Stimulated activated CD8-positive, alpha-beta memory T cell treated with anti-CD3 and anti-CD28 coated beads, Interleukin-7, amount 100 ng/mL, for 48 hours (primary cell): Measurements from ENCODE around the gene GLI3.

ENCODE experiments used
- DNase-seq, 2 donors: peaks; one replicate each; pipeline ENCODE4 v3.0.0-alpha.2; 2020; ENCODE audit warnings: low read depth in 1 of 2; ENCODE audit errors: extremely low read depth in 1 of 2

The GLI3 gene

GRCh38 chr7:42049761-42050160, 187.2 kb downstream of the GLI3 start:
- no peak for DNase-seq

- DNase-seq: no peak
These were observed 190.5 kb downstream of the GLI3 start for GRCh38 chr7:42046483-42046882.

DNA sequence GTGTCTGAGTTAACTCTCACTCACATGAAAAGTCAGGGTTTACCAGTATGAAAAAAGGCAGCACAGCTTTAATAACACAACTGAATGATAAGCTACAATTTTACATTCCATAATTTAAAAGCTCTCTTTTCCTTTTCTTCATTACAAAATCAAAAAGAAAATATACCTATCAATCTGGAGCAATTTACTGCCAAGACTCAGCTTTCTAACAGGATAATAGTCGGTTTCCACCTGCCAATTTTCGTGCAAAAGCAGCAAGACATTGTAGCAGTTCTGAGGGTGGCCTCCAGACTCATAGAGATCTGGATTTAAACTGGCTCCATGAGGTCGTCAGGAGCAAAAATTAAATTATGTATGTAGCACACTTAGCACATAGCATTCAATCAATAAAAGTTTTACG, 191.0 kb downstream of the GLI3 start:
- DNase-seq: no peak

DNA sequence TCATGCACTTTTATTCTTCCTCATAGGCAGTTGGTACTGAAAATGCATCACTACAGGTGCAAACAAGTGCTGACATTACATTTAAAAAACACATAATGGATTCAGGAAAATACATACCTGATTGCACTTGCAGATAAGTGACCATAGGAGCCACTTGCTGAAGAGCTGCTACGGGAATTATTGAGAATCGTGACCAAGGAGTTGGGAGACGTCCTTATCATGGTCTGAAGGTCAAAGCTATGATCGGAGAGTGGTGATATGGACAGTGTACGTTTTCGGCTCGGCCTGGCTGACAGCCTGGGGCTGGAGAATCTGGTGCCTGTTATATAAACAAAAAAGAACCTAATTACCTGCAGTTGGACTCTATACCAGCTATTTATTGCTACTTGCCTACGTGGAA, 197.1 kb downstream of the GLI3 start:
- DNase-seq: no peak

DNA sequence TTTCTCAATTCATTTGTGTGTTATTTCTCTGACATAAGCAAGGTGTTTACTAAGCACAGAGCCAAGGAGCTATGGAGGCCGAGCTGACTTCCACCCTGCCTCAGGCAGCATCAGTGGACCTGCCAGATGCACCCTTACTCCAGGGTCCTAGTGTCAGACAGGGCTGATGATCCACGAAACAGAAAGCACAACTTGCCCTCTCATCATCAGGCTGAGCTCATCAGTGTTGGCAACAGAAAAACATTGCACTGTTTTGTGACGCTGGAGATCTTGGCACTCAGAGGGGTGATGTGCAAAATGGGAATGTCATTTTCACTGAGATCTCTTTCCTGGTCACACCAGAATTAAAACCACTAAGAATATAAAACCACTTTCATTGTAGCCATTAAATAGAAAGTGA, 201.8 kb downstream of the GLI3 start:
- DNase-seq: no peak

- DNase-seq: no peak
These were observed 203.5 kb downstream of the GLI3 start for GRCh38 chr7:42033480-42033879.

DNA sequence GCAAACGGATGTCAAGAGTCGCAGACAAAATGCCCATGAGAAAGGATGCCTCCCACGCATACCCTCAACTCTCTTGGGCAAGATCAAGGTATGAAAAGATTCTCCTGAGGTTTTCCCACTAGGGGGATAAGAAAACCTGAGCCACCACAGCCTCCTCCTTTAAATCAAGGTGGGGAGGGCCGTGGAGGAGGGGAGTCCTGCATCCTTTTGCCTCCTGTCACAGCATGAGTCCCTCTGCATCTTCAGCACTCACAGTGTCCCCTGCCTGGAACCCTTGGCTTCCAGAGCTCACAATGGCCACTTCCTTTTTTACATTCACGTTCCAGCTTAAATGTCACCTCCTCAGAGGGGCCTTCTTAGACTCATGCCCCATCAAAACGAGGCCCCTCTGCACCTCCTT, 207.6 kb downstream of the GLI3 start:
- no peak for DNase-seq

- no peak for DNase-seq
These were observed 209.5 kb downstream of the GLI3 start for GRCh38 chr7:42027521-42027920.

DNA sequence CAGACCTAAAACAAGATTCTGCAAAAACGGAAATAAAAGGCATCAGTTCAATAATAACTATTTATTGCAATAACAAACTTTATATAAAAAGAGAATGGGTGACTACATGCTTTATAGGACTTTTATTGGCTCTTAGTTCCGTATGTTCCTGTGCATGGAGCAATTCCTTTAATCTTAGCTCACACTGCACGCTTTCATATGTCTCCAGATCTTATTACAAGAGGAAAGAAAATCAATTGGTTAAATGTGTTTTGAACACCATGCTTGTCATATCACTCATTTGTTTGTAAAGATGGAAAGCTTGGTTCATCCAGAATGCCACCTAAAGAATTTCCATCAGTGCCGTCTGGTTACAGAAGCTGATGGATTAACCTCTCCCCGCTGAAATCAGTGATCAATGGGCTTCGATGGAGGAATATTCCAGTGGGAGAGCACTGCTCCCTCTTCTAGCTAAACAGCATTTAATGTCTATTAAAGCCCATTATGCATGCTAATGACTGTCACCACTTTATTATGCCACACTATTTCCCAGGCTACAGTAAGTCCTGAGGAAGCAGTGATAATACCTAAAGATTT, 210.3 kb downstream of the GLI3 start:
- no peak for DNase-seq

GRCh38 chr7:42025635-42026375, 211.2 kb downstream of the GLI3 start:
- no peak for DNase-seq

- no peak for DNase-seq
These were observed 212.5 kb downstream of the GLI3 start for GRCh38 chr7:42024537-42024936.

GRCh38 chr7:42023262-42023661, 213.7 kb downstream of the GLI3 start:
- no peak for DNase-seq

DNA sequence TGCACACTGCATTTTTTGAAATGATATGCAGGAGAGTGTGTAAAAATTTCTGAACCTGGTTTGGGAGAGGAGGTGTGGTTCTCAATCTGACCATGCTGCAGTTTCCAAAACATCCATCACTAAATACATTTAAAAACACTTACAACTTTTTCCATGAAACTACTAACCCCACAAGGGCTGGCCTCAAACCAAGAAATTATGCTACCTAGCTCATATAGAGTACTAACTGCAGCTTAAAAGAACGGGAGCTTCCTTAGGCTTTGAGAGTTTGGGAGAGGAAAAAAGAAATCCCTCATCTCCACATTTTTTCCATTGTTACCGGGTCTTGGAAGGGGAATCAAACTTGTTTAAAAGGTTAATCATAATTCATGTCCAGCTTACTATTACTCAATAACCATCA, 214.2 kb downstream of the GLI3 start:
- DNase-seq: no peak

DNA sequence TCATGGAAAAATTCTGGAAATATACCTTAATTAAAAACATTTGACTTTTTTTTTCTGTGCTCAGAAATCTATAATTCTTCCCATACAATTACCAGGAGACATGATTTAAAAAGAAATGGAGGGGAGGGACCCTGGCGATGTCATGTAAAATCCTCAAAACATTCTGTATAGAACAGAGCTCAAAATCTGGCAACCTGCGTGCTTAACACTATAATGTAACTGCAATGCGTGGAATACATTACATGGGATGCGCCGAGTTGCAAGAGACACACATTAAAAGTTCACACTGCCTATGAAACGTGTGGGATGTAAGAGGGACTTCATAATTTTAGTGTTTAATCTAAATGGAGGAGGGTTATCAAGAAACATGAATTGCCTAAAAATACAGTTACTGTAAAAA, 215.0 kb downstream of the GLI3 start:
- DNase-seq: no peak

- DNase-seq: no peak
These were observed 215.4 kb downstream of the GLI3 start for GRCh38 chr7:42021631-42022030.

- no peak for DNase-seq
These were observed 216.9 kb downstream of the GLI3 start for GRCh38 chr7:42020061-42020460.

GRCh38 chr7:42017349-42017986, 219.5 kb downstream of the GLI3 start:
- DNase-seq: no peak

GRCh38 chr7:42016517-42016916, 220.5 kb downstream of the GLI3 start:
- DNase-seq: no peak

DNA sequence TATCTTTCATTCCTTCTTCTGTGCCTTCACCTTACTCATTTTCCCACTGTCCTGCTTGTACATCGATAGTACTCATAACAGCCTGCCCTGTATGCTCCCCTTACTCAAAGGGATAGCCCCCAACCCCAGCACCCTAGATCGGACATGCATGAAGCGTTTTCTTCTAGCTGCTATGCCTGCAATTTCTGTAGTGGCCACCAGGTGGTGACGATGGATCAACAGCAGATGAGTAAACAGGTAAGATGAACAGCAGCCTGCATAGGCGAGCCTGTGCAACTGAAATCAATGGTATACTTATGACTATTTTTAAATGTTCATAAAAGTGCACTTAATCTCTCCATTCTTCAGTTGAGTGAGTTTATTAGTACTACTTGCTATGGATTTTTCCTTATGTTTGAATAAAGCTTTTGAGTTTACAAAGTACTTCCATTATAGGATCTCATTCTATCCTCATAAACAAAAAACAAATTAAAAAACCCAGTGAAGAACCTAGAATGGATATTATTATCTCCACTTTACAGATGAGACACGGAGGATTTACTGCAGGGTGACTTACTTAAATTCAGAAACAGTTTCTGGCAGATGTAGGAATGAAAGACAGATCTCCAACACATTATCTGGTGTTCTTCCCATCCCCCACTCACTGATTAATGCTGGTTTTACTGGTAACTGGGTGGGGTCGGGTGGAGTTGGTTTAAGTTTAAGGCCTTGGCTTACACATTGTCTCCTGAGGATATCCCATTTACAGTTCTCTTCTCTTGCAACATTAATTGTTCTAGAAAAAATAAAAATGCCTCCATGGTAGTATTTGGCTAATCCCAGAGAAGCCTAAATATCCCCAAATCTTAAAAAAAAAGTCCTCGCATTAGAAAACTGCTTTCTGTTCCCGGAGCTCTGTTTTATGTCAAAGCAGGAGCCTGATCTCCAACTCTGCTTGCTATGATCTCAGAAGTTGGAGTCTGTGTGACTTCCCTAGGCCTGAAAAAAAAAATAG, 222.1 kb downstream of the GLI3 start:
- DNase-seq: peak; percentile 3 to 20

DNA sequence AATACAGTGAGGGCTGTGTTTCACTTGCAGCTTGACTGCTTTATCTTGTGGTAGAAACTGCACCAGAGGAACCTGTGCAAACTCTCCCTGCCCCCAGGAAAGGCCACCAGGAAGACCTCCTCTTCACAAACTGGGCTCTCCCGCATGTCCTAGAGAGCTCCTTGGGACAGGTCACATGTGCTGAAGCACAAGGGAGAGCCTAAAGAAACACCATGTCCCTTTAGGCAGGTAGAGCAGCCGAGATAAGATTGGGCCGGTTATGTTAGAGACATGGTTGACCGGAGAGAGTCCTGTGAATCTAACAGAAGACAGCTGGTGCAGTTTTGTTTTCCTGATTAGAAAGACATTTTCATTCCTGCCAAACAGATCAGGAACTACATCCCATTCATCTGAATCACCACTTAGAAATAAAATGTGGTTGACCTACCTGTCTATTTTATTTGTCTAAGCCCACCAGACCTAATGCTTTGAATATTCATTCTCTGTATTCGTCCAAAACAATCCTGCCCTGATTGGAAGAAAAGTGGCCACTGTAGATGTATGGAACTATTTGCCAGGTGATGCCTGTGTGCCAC, 224.1 kb downstream of the GLI3 start:
- DNase-seq: no peak

GRCh38 chr7:42012313-42012712, 224.7 kb downstream of the GLI3 start:
- DNase-seq: no peak
